ENCODE results near the gene ZFAND2B. TPM values are rescaled to one million over a fixed set of nuclear protein-coding genes. Genes with fewer than 3 reads are reported as not detected.
"Not testable (repeated sequence)": the region's sequence is repeated elsewhere in the genome, so short reads cannot be mapped to it uniquely, and the experiment has no call there.

ZFAND2B gene
- polyA plus RNA-seq, 1 experiment: 24.5 TPM

DNA sequence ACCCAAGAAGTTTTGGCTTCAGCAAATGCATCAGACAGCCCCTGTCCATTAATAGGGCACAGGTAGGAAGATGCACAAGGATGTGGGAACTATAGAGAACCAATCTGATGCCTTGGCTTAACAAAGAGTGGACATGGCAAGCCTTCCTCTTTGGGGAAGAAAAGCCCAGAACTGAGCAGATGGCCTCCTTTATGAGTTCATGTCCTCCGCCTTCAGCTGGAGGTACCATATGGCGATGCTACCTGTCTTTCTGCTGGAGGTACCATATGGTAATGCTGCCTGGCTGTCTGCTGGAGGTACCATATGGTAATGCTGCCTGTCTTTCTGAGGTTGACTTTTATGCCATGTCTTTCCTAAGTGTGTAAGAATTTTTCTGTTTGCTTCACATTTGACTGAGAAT is 22.5 kb upstream of the ZFAND2B start:
- ChIA-PET POLR2A (no interaction called here), CTCF (interaction anchor here (1.0 to 1.8 kb wide), 2 partner anchors 25 to 94 kb away, joined by 3 to 4 read pairs; no protein-coding TSS in a partner anchor)
- Histone ChIP-seq H3K27me3 (ENCODE audit: control insufficient read depth, insufficient read depth, low read length) (no peaks in the 10 kb centered on the region), H3K9me3 (ENCODE audit: control insufficient read depth, insufficient read depth, low read length) (no peaks in the 10 kb centered on the region), H3K27ac (ENCODE audit: low read depth, low read length) (no peak overlapping the region), H3K4me3 (ENCODE audit: low read depth, low read length) (no peak overlapping the region)
- DNase-seq (ENCODE audit: low read depth, low spot score): no peak
- TF ChIP-seq, protein P1, sequence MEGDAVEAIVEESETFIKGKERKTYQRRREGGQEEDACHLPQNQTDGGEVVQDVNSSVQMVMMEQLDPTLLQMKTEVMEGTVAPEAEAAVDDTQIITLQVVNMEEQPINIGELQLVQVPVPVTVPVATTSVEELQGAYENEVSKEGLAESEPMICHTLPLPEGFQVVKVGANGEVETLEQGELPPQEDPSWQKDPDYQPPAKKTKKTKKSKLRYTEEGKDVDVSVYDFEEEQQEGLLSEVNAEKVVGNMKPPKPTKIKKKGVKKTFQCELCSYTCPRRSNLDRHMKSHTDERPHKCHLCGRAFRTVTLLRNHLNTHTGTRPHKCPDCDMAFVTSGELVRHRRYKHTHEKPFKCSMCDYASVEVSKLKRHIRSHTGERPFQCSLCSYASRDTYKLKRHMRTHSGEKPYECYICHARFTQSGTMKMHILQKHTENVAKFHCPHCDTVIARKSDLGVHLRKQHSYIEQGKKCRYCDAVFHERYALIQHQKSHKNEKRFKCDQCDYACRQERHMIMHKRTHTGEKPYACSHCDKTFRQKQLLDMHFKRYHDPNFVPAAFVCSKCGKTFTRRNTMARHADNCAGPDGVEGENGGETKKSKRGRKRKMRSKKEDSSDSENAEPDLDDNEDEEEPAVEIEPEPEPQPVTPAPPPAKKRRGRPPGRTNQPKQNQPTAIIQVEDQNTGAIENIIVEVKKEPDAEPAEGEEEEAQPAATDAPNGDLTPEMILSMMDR (IDR thresholded peaks at IDR 0.05; ENCODE audit: low read depth, low read length): no peak

DNA sequence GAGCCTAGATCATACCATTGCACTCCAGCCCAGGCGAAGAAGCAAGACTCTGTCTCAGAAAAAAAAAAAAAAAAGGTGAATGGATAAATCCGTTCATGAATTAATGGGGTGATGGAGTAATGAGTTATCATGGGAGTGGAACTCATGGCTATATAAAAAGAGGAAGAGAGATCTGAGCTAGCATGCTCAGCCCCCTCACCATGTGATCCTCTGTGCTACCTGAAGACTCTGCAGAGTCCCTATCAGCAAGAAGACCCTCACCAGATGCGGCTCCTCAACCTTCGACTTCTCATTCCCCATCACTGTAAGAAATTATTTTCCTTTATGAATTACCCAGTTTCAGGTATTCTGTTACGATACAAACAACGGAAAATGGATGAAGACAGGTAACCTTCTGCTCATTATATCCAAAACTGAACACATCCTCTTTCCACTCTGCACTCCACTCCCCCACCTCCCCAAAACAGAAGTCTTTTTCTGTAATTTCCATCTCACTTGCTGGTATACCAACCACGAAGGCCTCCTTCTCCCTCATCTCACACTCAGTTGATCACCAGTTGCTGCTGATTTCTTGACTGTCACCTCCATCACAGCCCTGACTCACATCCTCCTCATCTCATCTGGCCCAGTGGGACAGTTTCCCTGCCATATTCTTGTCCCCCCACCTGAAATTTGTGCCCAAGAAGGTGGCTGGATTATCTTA is 19.7 kb upstream of the ZFAND2B start:
- ChIA-PET CTCF (no interaction called here), POLR2A (no interaction called here)
- TF ChIP-seq, protein P1 (IDR thresholded peaks at IDR 0.05; ENCODE audit: low read depth, low read length): no peak
- DNase-seq (ENCODE audit: low read depth, low spot score): no peak
- Histone ChIP-seq H3K27me3 (ENCODE audit: control insufficient read depth, insufficient read depth, low read length) (no peaks in the 10 kb centered on the region), H3K9me3 (ENCODE audit: control insufficient read depth, insufficient read depth, low read length) (no peaks in the 10 kb centered on the region), H3K27ac (ENCODE audit: low read depth, low read length) (no peak overlapping the region), H3K4me3 (ENCODE audit: low read depth, low read length) (no peak overlapping the region)

GRCh38 chr2:219197388-219197787 is 9.2 kb upstream of the ZFAND2B start:
- Histone ChIP-seq H3K27me3 (ENCODE audit: control insufficient read depth, insufficient read depth, low read length) (no peaks in the 10 kb centered on the region), H3K4me3 (ENCODE audit: low read depth, low read length) (no peak overlapping the region), H3K27ac (ENCODE audit: low read depth, low read length) (no peak overlapping the region), H3K9me3 (ENCODE audit: control insufficient read depth, insufficient read depth, low read length) (peaks cover 3% of the 10 kb centered on the region; the same call in 1 of the 2 replicates)
- ChIA-PET CTCF (interaction anchor here (1.7 kb wide), 1 partner anchor 38 kb away, joined by 4 read pairs; no protein-coding TSS in a partner anchor), POLR2A (interaction anchor here (1.1 kb wide), 1 partner anchor 17 kb away, joined by 5 read pairs; no protein-coding TSS in a partner anchor)
- DNase-seq (ENCODE audit: low read depth, low spot score): no peak
- TF ChIP-seq, protein P1 (IDR thresholded peaks at IDR 0.05; ENCODE audit: low read depth, low read length): no peak

- DNase-seq (ENCODE audit: low read depth, low spot score): no peak
- TF ChIP-seq, protein P1 (IDR thresholded peaks at IDR 0.05; ENCODE audit: low read depth, low read length): no peak
- CTCF ChIA-PET: interaction anchor here (0.7 kb wide), 1 partner anchor 140 kb away, joined by 3 read pairs; no protein-coding TSS in a partner anchor
- Histone ChIP-seq H3K27me3 (ENCODE audit: control insufficient read depth, insufficient read depth, low read length) (no peaks in the 10 kb centered on the region), H3K4me3 (ENCODE audit: low read depth, low read length) (no peak overlapping the region), H3K9me3 (ENCODE audit: control insufficient read depth, insufficient read depth, low read length) (peaks cover 3% of the 10 kb centered on the region; the same call in 1 of the 2 replicates), H3K27ac (ENCODE audit: low read depth, low read length) (no peak overlapping the region)
- POLR2A ChIA-PET: no interaction called here
Measured at GRCh38 chr2:219198974-219199373, 7.6 kb upstream of the ZFAND2B start.

DNA sequence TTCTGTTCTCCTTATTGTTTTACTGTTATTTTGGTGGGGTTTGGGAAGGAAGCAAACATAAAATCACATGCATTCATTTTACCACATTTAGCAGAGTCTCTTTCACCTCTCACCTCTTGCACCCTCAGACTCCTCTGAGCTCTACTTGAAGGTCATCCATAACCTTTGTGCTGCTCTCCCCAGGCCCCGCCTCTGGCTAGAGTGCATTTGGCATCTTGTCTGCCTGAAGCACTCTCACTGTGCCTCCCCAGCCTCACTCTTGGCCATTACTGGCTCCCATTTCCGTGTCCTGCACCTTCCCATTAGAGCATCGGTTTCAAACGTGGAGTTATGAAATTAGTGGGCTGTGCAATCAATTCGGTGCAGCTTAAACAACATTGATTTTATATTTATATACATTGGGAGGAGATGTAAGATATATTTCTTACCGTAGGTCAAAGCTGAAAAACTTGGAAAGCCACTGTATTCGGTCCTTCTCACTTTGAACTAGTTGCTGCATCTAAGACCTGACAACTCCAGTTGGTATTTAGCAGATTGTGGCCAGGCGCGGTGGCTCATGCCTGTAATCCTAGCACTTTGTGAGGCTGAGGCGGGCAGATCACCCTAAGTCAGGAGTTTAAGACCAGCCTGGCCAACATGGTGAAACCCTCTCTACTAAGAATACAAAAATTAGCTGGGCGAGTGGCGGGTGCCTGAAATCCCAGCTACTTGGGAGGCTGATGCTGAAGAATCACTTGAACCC is 6.9 kb upstream of the ZFAND2B start:
- ChIA-PET POLR2A (no interaction called here), CTCF (interaction anchor here (0.7 kb wide), 1 partner anchor 141 kb away, joined by 3 read pairs; no protein-coding TSS in a partner anchor)
- H3K27me3 ChIP-seq (ENCODE audit: control insufficient read depth, insufficient read depth, low read length): no peaks in the 10 kb centered on the region
- DNase-seq (ENCODE audit: low read depth, low spot score): no peak
- H3K4me3 ChIP-seq (ENCODE audit: low read depth, low read length): no peak overlapping the region
- H3K9me3 ChIP-seq (ENCODE audit: control insufficient read depth, insufficient read depth, low read length): peaks cover 3% of the 10 kb centered on the region
- TF ChIP-seq, protein P1 (IDR thresholded peaks at IDR 0.05; ENCODE audit: low read depth, low read length): no peak
- H3K27ac ChIP-seq (ENCODE audit: low read depth, low read length): no peak overlapping the region

DNA sequence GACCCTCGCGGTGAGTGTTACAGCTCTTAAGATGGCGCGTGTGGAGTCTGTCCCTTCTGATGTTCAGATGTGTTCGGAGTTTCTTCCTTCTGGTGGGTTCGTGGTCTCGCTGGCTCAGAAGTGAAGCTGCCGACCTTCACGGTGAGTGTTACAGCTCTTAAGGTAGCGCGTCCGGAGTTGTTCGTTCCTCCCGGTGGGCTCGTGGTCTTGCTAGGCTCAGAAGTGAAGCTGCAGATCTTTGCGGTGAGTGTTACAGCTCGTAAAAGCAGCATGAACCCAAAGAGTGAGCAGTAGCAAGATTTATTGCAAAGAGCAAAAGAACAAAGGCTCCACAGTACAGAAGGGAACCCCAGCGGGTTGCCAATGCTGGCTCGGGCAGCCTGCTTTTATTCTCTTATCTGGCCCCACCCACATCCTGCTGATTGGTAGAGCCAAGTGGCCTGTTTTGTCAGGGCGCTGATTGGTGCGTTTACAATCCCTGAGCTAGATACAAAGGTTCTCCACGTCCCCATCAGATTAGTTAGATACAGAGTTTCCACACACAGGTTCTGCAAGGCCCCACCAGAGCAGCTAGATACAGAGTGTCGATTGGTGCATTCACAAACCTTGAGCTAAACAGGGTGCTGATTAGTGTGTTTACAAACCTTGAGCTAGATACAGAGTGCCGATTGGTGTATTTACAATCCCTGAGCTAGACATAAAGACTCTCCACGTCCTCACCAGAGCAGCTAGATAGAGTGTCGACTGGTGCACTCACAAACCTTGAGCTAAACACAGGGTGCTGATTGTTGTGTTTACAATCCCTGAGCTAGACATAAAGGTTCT is 5.9 kb upstream of the ZFAND2B start:
- CTCF ChIA-PET; H3K9me3 ChIP-seq (ENCODE audit: control insufficient read depth, insufficient read depth, low read length); H3K27me3 ChIP-seq (ENCODE audit: control insufficient read depth, insufficient read depth, low read length); H3K27ac ChIP-seq (ENCODE audit: low read depth, low read length); POLR2A ChIA-PET; DNase-seq (ENCODE audit: low read depth, low spot score); H3K4me3 ChIP-seq (ENCODE audit: low read depth, low read length): not testable (repeated sequence)
